Measurements from ENCODE around the gene OR52L1. TPM values are rescaled to one million over a fixed set of nuclear protein-coding genes. Genes with fewer than 3 reads are reported as not detected.

Gene OR52L1
- total and polyA plus RNA-seq, 10 of the 15 experiments (the other 5 are each of a cell fraction or from before 2014, with no cell fraction given): not detected

DNA sequence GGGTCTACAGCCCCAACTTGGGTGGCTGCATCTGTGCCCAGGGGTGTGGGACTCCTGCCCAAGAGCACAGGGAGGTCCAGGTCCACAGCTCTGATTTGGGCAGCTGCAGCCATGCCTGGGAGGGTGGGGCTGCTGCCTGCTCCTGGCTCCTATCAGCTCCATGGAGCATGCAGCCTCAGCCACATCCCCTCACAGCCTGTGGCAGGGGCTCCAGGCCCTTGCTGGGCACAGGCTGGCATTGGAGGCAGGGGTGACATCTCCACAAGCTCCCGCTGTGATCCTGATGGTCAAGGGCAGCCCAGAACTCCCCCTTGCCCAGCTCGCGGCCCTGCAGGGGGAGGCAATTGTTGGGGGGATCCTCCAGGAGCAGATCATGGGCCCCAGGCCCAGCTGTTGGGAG lies 26.3 kb upstream of the OR52L1 start:
- TF ChIP-seq RAD21 (IDR thresholded peaks at IDR 0.05; ENCODE audit: insufficient read depth, low read depth, low read length) (no peak), HDGF (IDR thresholded peaks at IDR 0.05) (no peak), CBX5 (IDR thresholded peaks at IDR 0.05; ENCODE audit: low read depth) (no peak), KLF5 (IDR thresholded peaks at IDR 0.05; ENCODE audit: partially characterized antibody) (no peak), SUZ12 (IDR thresholded peaks at IDR 0.05; ENCODE audit: unreplicated experiment) (no peak), RELA (IDR thresholded peaks at IDR 0.05; ENCODE audit: borderline replicate concordance, partially characterized antibody) (no peak), EP300 (IDR thresholded peaks at IDR 0.05; ENCODE audit: borderline replicate concordance in 1 of 2, control insufficient read depth in 1 of 2, low read depth in 2 of 2, low read length in 2 of 2) (no peak), EED (IDR thresholded peaks at IDR 0.05; ENCODE audit: low read depth) (no peak), BHLHE40 (IDR thresholded peaks at IDR 0.05; ENCODE audit: borderline replicate concordance in 1 of 2, low read depth in 2 of 2, low read length in 1 of 2) (no peak), SMAD1 (IDR thresholded peaks at IDR 0.05; ENCODE audit: low read depth, partially characterized antibody) (no peak), KAT2A (conservative IDR thresholded peaks at IDR 0.05; ENCODE audit: control insufficient read depth, low read depth, low read length) (no peak), MXI1 (IDR thresholded peaks at IDR 0.05; ENCODE audit: low read depth, low read length) (no peak)
- TF ChIP-seq, protein P1, sequence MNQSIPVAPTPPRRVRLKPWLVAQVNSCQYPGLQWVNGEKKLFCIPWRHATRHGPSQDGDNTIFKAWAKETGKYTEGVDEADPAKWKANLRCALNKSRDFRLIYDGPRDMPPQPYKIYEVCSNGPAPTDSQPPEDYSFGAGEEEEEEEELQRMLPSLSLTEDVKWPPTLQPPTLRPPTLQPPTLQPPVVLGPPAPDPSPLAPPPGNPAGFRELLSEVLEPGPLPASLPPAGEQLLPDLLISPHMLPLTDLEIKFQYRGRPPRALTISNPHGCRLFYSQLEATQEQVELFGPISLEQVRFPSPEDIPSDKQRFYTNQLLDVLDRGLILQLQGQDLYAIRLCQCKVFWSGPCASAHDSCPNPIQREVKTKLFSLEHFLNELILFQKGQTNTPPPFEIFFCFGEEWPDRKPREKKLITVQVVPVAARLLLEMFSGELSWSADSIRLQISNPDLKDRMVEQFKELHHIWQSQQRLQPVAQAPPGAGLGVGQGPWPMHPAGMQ (IDR thresholded peaks at IDR 0.05; ENCODE audit: borderline replicate concordance): no peak
- TF ChIP-seq, protein P2, sequence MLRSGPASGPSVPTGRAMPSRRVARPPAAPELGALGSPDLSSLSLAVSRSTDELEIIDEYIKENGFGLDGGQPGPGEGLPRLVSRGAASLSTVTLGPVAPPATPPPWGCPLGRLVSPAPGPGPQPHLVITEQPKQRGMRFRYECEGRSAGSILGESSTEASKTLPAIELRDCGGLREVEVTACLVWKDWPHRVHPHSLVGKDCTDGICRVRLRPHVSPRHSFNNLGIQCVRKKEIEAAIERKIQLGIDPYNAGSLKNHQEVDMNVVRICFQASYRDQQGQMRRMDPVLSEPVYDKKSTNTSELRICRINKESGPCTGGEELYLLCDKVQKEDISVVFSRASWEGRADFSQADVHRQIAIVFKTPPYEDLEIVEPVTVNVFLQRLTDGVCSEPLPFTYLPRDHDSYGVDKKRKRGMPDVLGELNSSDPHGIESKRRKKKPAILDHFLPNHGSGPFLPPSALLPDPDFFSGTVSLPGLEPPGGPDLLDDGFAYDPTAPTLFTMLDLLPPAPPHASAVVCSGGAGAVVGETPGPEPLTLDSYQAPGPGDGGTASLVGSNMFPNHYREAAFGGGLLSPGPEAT (IDR thresholded peaks at IDR 0.05; ENCODE audit: low read depth): no peak
- TF ChIP-seq, protein P3, sequence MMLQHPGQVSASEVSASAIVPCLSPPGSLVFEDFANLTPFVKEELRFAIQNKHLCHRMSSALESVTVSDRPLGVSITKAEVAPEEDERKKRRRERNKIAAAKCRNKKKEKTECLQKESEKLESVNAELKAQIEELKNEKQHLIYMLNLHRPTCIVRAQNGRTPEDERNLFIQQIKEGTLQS (IDR thresholded peaks at IDR 0.05; ENCODE audit: borderline replicate concordance, extremely low read depth, low read depth, low read length): no peak
- intact Hi-C loops (cut with micrococcal nuclease; ENCODE audit: unreplicated experiment): no loop called here
- Histone ChIP-seq H3K4me3 (no peak overlapping the region), H3K27me3 (replicated peaks in 1 of 2; ENCODE audit: control insufficient read depth in 2 of 2, insufficient read depth in 2 of 2, low read length in 1 of 2) (no peaks in the 10 kb centered on the region), H3K9ac (ENCODE audit: control insufficient read depth, insufficient read depth, low read length) (no peak overlapping the region), H3K79me2 (ENCODE audit: control insufficient read depth, insufficient read depth, low read length) (no peaks in the 10 kb centered on the region), H4K20me1 (ENCODE audit: control insufficient read depth, insufficient read depth) (no peaks in the 10 kb centered on the region), H3K4me2 (ENCODE audit: control insufficient read depth, insufficient read depth) (no peak overlapping the region), H3K4me1 (ENCODE audit: control insufficient read depth, insufficient read depth, low read length) (no peaks in the 10 kb centered on the region), H3K9me3 (replicated peaks; ENCODE audit: control insufficient read depth, insufficient read depth, low read length) (no peaks in the 10 kb centered on the region), H2AFZ (ENCODE audit: control insufficient read depth, low read depth, low read length) (no peak overlapping the region), H3K27ac (ENCODE audit: control insufficient read depth, insufficient read depth) (no peak overlapping the region), H3K36me3 (ENCODE audit: control insufficient read depth in 2 of 2, insufficient read depth in 2 of 2, low read length in 1 of 2) (no peaks in the 10 kb centered on the region)
- in situ Hi-C loops (cut with MboI): no loop called here
- CTCF ChIA-PET: no interaction called here
- WGBS (ENCODE audit: insufficient coverage, insufficient replicate concordance, low lambda C conversion rate, missing lambda C conversion rate): 28% methylated on average over 3 of the region's 3 CpGs
- POLR2A ChIA-PET: no interaction called here
- ATAC-seq (no peak), FAIRE-seq (no peak), DNase-seq (ENCODE audit: low read depth, low spot score) (no peak)
- SMC1A ChIA-PET (ENCODE audit: uncharacterized antibody, unreplicated experiment): no interaction called here
- RAD21 ChIA-PET (ENCODE audit: unreplicated experiment): no interaction called here
- no TSS peak for BruUV-seq (replicated peaks)
